ENCODE results near the gene WDR18. TPM values are rescaled to one million over a fixed set of nuclear protein-coding genes. Genes with fewer than 3 reads are reported as not detected.

WDR18 gene
- polyA plus RNA-seq, 1 donor (not counting 4 experiments of a cell fraction or from before 2014, with no cell fraction given), result 26.3 TPM

- DNase-seq (ENCODE audit: low read depth, low spot score) (no peak), FAIRE-seq (no peak)
- Histone ChIP-seq H3K9me1 (ENCODE audit: control insufficient read depth, extremely low read depth, insufficient read depth, low read length) (no peaks in the 10 kb centered on the region), H3K36me3 (ENCODE audit: control insufficient read depth in 2 of 2, extremely low read depth in 1 of 2, insufficient read depth in 2 of 2, low read length in 2 of 2) (peaks cover 1 to 3% of the 10 kb centered on the region in 2 experiments), H3K27me3 (ENCODE audit: control insufficient read depth, extremely low read depth, insufficient read depth, low read length) (peaks cover 53% of the 10 kb centered on the region), H2AFZ (ENCODE audit: control insufficient read depth, low read length) (no peak overlapping the region), H3K9ac (ENCODE audit: control insufficient read depth, extremely low read depth, insufficient read depth, low read length) (no peak overlapping the region), H3K27ac (ENCODE audit: control insufficient read depth, insufficient read depth, low read length) (no peak overlapping the region), H3K4me1 (ENCODE audit: control insufficient read depth, extremely low read depth, insufficient read depth, low read length) (peaks cover 12% of the 10 kb centered on the region), H3K79me2 (ENCODE audit: control insufficient read depth, insufficient read depth, low read length) (no peaks in the 10 kb centered on the region), H4K20me1 (ENCODE audit: control insufficient read depth, extremely low read depth, insufficient read depth, low read length) (peaks cover 3% of the 10 kb centered on the region), H3K4me2 (ENCODE audit: control insufficient read depth, extremely low read depth, insufficient read depth, low read depth, low read length) (no peak overlapping the region), H3K4me3 (ENCODE audit: control insufficient read depth in 2 of 3, extremely low read depth in 1 of 3, insufficient read depth in 2 of 3, low read depth in 1 of 3, low read length in 3 of 3) (no peak overlapping the region), H3K9me3 (ENCODE audit: control insufficient read depth, low read depth, low read length) (no peaks in the 10 kb centered on the region)
- dilution Hi-C loops (cut with MboI; ENCODE audit: extremely low pct_ligation_motif_present, low sequenced_read_pairs), result no loop called here
- TF ChIP-seq EZH2 (IDR thresholded peaks at IDR 0.05; ENCODE audit: low read length) (no peak), CTCF (optimal IDR thresholded peaks at IDR 0.05 in 1 of 3, IDR thresholded peaks at IDR 0.05 in 1 of 3, conservative IDR thresholded peaks at IDR 0.05 in 1 of 3; ENCODE audit: extremely low read depth in 1 of 3, insufficient read depth in 2 of 3, low read length in 3 of 3) (no peak)
Observed at GRCh38 chr19:999379-999719, 15.2 kb downstream of the WDR18 start.

- Histone ChIP-seq H3K36me3 (ENCODE audit: control insufficient read depth in 2 of 2, extremely low read depth in 1 of 2, insufficient read depth in 2 of 2, low read length in 2 of 2) (peaks cover 0 to 2% of the 10 kb centered on the region in 2 experiments), H3K4me1 (ENCODE audit: control insufficient read depth, extremely low read depth, insufficient read depth, low read length) (peaks cover 12% of the 10 kb centered on the region), H3K9ac (ENCODE audit: control insufficient read depth, extremely low read depth, insufficient read depth, low read length) (no peak within 1 kb of the TSS), H3K27me3 (ENCODE audit: control insufficient read depth, extremely low read depth, insufficient read depth, low read length) (peaks cover 59% of the 10 kb centered on the region), H4K20me1 (ENCODE audit: control insufficient read depth, extremely low read depth, insufficient read depth, low read length) (peaks cover 3% of the 10 kb centered on the region), H2AFZ (ENCODE audit: control insufficient read depth, low read length) (no peak within 1 kb of the TSS), H3K79me2 (ENCODE audit: control insufficient read depth, insufficient read depth, low read length) (no peaks in the 10 kb centered on the region), H3K9me1 (ENCODE audit: control insufficient read depth, extremely low read depth, insufficient read depth, low read length) (no peaks in the 10 kb centered on the region), H3K4me3 (ENCODE audit: control insufficient read depth in 2 of 3, extremely low read depth in 1 of 3, insufficient read depth in 2 of 3, low read depth in 1 of 3, low read length in 3 of 3) (peak within 1 kb of the TSS in 1 of 3 experiments; percentile 44), H3K27ac (ENCODE audit: control insufficient read depth, insufficient read depth, low read length) (no peak within 1 kb of the TSS), H3K9me3 (ENCODE audit: control insufficient read depth, low read depth, low read length) (no peaks in the 10 kb centered on the region), H3K4me2 (ENCODE audit: control insufficient read depth, extremely low read depth, insufficient read depth, low read depth, low read length) (peak within 1 kb of the TSS; percentile 22)
- dilution Hi-C loops (cut with MboI; ENCODE audit: extremely low pct_ligation_motif_present, low sequenced_read_pairs), result no loop called here
- no peak for FAIRE-seq
- TF ChIP-seq CTCF (optimal IDR thresholded peaks at IDR 0.05 in 1 of 3, IDR thresholded peaks at IDR 0.05 in 1 of 3, conservative IDR thresholded peaks at IDR 0.05 in 1 of 3; ENCODE audit: extremely low read depth in 1 of 3, insufficient read depth in 2 of 3, low read length in 3 of 3) (peak; percentile 23 to 70 (median 68)), EZH2 (IDR thresholded peaks at IDR 0.05; ENCODE audit: low read length) (no peak)
- DNase-seq (ENCODE audit: low read depth, low spot score), result no peak
Observed at GRCh38 chr19:1000095-1000494, 15.9 kb downstream of the WDR18 start, which contains the start of gene GRIN3B. TSS of gene GRIN3B (plus strand) at chr19:1000419. CDS start at chr19:1000438, 19 bp downstream.

Measured in keratinocyte (primary cell).